Endodermal cell (in vitro differentiated cells): Measurements from ENCODE around the gene ZNF512. TPM values are rescaled to one million over a fixed set of nuclear protein-coding genes. Genes with fewer than 3 reads are reported as not detected.
"Not testable (repeated sequence)": the region's sequence is repeated elsewhere in the genome, so short reads cannot be mapped to it uniquely, and the experiment has no call there.

Source experiments
- DNase-seq: peaks from one replicate; pipeline ENCODE4 v3.0.0-alpha.2; 2017
- H3K27ac ChIP-seq: 2 replicates; pipeline ENCODE4 v1.5.1; 2013; ENCODE audit warnings: mild to moderate bottlenecking, low read depth, low read length, moderate library complexity
- H3K27me3 ChIP-seq: 2 replicates; pipeline ENCODE4 v1.6.1; 2013; ENCODE audit warnings: mild to moderate bottlenecking, low read length, moderate library complexity; ENCODE audit not compliant: insufficient read depth, control insufficient read depth, poor library complexity, severe bottlenecking
- H3K36me3 ChIP-seq: 2 replicates; pipeline ENCODE4 v1.7.0; 2013; ENCODE audit warnings: mild to moderate bottlenecking, low read length, moderate library complexity; ENCODE audit not compliant: control insufficient read depth, insufficient read depth
- H3K4me1 ChIP-seq: one replicate; pipeline ENCODE4 v1.7.0; 2013; ENCODE audit warnings: low read length; ENCODE audit not compliant: control insufficient read depth, insufficient read depth
- H3K4me3 ChIP-seq: 2 replicates; pipeline ENCODE4 v1.5.1; 2013; ENCODE audit warnings: mild to moderate bottlenecking, low read length, moderate library complexity
- H3K9ac ChIP-seq: 2 replicates; pipeline ENCODE4 v1.6.1; 2013; ENCODE audit warnings: mild to moderate bottlenecking, low read length, moderate library complexity; ENCODE audit not compliant: poor library complexity, severe bottlenecking; ENCODE audit errors: extremely low read depth
- H3K9me3 ChIP-seq: 2 replicates; pipeline ENCODE4 v1.6.1; 2013; ENCODE audit warnings: mild to moderate bottlenecking, low read length, moderate library complexity; ENCODE audit not compliant: control insufficient read depth
- H3K27ac Mint-ChIP-seq: 2 replicates; pipeline ENCODE4 v1.8.0; 2020; ENCODE audit warnings: mixed read lengths
- H3K27me3 Mint-ChIP-seq: 2 replicates; pipeline ENCODE4 v1.8.0; 2021; ENCODE audit warnings: mild to moderate bottlenecking, mixed read lengths; ENCODE audit not compliant: insufficient read depth
- H3K36me3 Mint-ChIP-seq: 2 replicates; pipeline ENCODE4 v1.8.0; 2020; ENCODE audit warnings: low read depth, mixed read lengths
- H3K4me1 Mint-ChIP-seq: 2 replicates; pipeline ENCODE4 v1.8.0; 2020; ENCODE audit warnings: mixed read lengths
- H3K4me3 Mint-ChIP-seq: 2 replicates; pipeline ENCODE4 v1.8.0; 2020; ENCODE audit warnings: mild to moderate bottlenecking, moderate library complexity, mixed read lengths
- H3K9me3 Mint-ChIP-seq: 2 replicates; pipeline ENCODE4 v1.8.0; 2020; ENCODE audit warnings: mild to moderate bottlenecking, mixed read lengths
- CTCF ChIP-seq: fragments of 200-600 bp; sonication (generic); conservative IDR thresholded peaks from 2 replicates; pipeline ENCODE4 v1.5.0; 2021; ENCODE audit warnings: antibody characterized with exemption, mild to moderate bottlenecking
- WGBS, 2 experiments: methylation state at CpG; one replicate each; pipeline versions ENCODE4 v1.1.5 to v1.1.7; 2013; ENCODE audit warnings: missing lambda C conversion rate in 2 of 2, mixed read lengths in 1 of 2; ENCODE audit not compliant: insufficient coverage in 1 of 2, insufficient read length in 1 of 2; 5-methylcytosine and 5-hydroxymethylcytosine counted together
- long read RNA-seq, 4 experiments: library from polyadenylated mRNA in 2 of 4; library from RNA in 1 of 4; library from capped mRNA in 1 of 4; stranded (forward) in 3 of 4; unstranded in 1 of 4; transcript quantifications; one replicate each; pipeline ENCODE4 v2.0.0, GENCODE V29; 2020 to 2021; ENCODE audit warnings: inconsistent platforms in 1 of 4
- polyA plus RNA-seq, 2 experiments: library from polyadenylated mRNA; stranded (reverse); fragments of 50-300 nt; gene quantifications; one replicate each; pipeline ENCODE4 v1.2.3, GENCODE V29; 2013
- total RNA-seq, 2 donors: library from RNA; stranded (reverse); fragmentation: NEBNext Ultra II Directional in 1 of 2; extraction: Animal tissue kit (Norgen Biotek cat#: 25700) in 1 of 2; gene quantifications; 2 replicates in 1 of 2; 3 replicates in 1 of 2; pipeline ENCODE4 v1.2.1, GENCODE V29; 2021

ZNF512 gene
- total RNA-seq = 10 to 100 TPM; 29.3 to 36.7 TPM
- 54.7 TPM for polyA plus RNA-seq (2013, experiment 1 of 2)
- 46.2 TPM for polyA plus RNA-seq (2013, experiment 2 of 2)
- long read RNA-seq, experiment 1, partial matches to known transcripts = 13 of 20 reads
- long read RNA-seq, experiment 1, other reads (novel, unspliced or antisense) = 3 of 20 reads
- long read RNA-seq, experiment 2, transcript ZNF512-208 (13 exons, 3,543 nt) = major isoform, 30 of 84 reads
- long read RNA-seq, experiment 2, transcript ZNF512-201 (14 exons, 3,541 nt) = minor isoform, 20 of 84 reads
- long read RNA-seq, experiment 2, partial matches to known transcripts = 6 of 84 reads
- long read RNA-seq, experiment 2, other reads (novel, unspliced or antisense) = 24 of 84 reads
- long read RNA-seq, experiment 3, transcript ZNF512-202 (14 exons, 3,417 nt) = minor isoform, 15 of 129 reads
- long read RNA-seq, experiment 3, transcript ZNF512-208 (13 exons, 3,543 nt) = major isoform, 38 of 129 reads
- long read RNA-seq, experiment 3, transcript ZNF512-201 (14 exons, 3,541 nt) = minor isoform, 34 of 129 reads
- long read RNA-seq, experiment 3, partial matches to known transcripts = 8 of 129 reads
- long read RNA-seq, experiment 3, other reads (novel, unspliced or antisense) = 33 of 129 reads
- long read RNA-seq, experiment 4, partial matches to known transcripts = 7 of 15 reads
- long read RNA-seq, experiment 4, other reads (novel, unspliced or antisense) = 3 of 15 reads

GRCh38 chr2:27582695-27583389 is at the start of gene ZNF512:
Gene ZNF512 (plus strand): TSS chr2:27583042. CDS start chr2:27583113, 71 bp downstream.
- Histone ChIP-seq H3K27me3 (peaks cover 47% of the 10 kb centered on the region), H3K9me3 (peaks cover 14% of the 10 kb centered on the region), H3K27ac (no peak within 1 kb of the TSS), H3K36me3 (no peaks in the 10 kb centered on the region), H3K9ac (peak within 1 kb of the TSS; percentile 68), H3K4me3 (peak within 1 kb of the TSS; percentile 100), H3K4me1 (no peaks in the 10 kb centered on the region)
- 7 to 13% methylated on average over 12 to 38 of the region's 38 CpGs for WGBS, 2 experiments
- TF ChIP-seq CTCF = no peak
- DNase-seq = peak; percentile 98
- H3K27ac Mint-ChIP-seq = peak within 1 kb of the TSS; percentile 82
- peaks cover 11% of the 10 kb centered on the region for H3K9me3 Mint-ChIP-seq
- H3K4me3 Mint-ChIP-seq = peak within 1 kb of the TSS; percentile 91
- H3K4me1 Mint-ChIP-seq = peaks cover 14% of the 10 kb centered on the region
- peaks cover 50% of the 10 kb centered on the region for H3K27me3 Mint-ChIP-seq
- H3K36me3 Mint-ChIP-seq = peaks cover 15% of the 10 kb centered on the region

GRCh38 chr2:27537287-27537686 is 45.6 kb upstream of the ZNF512 start:
- H3K27ac ChIP-seq = no peak overlapping the region
- DNase-seq = no peak
- no peak overlapping the region for H3K4me3 ChIP-seq
- no peaks in the 10 kb centered on the region for H3K9me3 ChIP-seq
- WGBS, 2 experiments = 87 to 94% methylated on average over 3 to 4 of the region's 4 CpGs
- H3K9ac ChIP-seq = no peak overlapping the region
- Mint-ChIP-seq H3K4me3 (no peak overlapping the region), H3K36me3 (no peaks in the 10 kb centered on the region), H3K27ac (no peak overlapping the region), H3K4me1 (no peaks in the 10 kb centered on the region), H3K9me3 (peaks cover 12% of the 10 kb centered on the region), H3K27me3 (peaks cover 27% of the 10 kb centered on the region)
- no peaks in the 10 kb centered on the region for H3K4me1 ChIP-seq
- no peak for TF ChIP-seq CTCF
- no peaks in the 10 kb centered on the region for H3K36me3 ChIP-seq
- peaks cover 37% of the 10 kb centered on the region for H3K27me3 ChIP-seq

- H3K9me3 Mint-ChIP-seq = peaks cover 12% of the 10 kb centered on the region
- no CpG with 5 or more reads among the region's 6 CpGs for WGBS, 2 experiments
- not testable (repeated sequence) for H3K4me3 Mint-ChIP-seq, H3K27ac ChIP-seq, H3K36me3 Mint-ChIP-seq, H3K27ac Mint-ChIP-seq, H3K4me1 Mint-ChIP-seq, H3K4me3 ChIP-seq, H3K4me1 ChIP-seq, H3K9me3 ChIP-seq, H3K36me3 ChIP-seq, DNase-seq, H3K9ac ChIP-seq
- peaks cover 34% of the 10 kb centered on the region for H3K27me3 ChIP-seq
- H3K27me3 Mint-ChIP-seq = peaks cover 29% of the 10 kb centered on the region
Measured at GRCh38 chr2:27538839-27539450, 43.9 kb upstream of the ZNF512 start.

- Mint-ChIP-seq H3K27me3 (peaks cover 28% of the 10 kb centered on the region), H3K9me3 (peaks cover 15% of the 10 kb centered on the region)
- peaks cover 27% of the 10 kb centered on the region for H3K27me3 ChIP-seq
- H3K27ac ChIP-seq, H3K9ac ChIP-seq, H3K36me3 Mint-ChIP-seq, H3K4me3 ChIP-seq, H3K36me3 ChIP-seq, H3K27ac Mint-ChIP-seq, DNase-seq, H3K4me3 Mint-ChIP-seq, H3K4me1 ChIP-seq, H3K4me1 Mint-ChIP-seq, H3K9me3 ChIP-seq: not testable (repeated sequence)
- 89% methylated on average over 12 of the region's 35 CpGs; no CpG with 5 or more reads in 1 of the 2 experiments for WGBS, 2 experiments
Measured at GRCh38 chr2:27539649-27540048, 43.2 kb upstream of the ZNF512 start.
